Chondrocyte (in vitro differentiated cells): ENCODE results near the gene ENTR1. TPM values are rescaled to one million over a fixed set of nuclear protein-coding genes. Genes with fewer than 3 reads are reported as not detected.
A peak's percentile ranks its signal among the peaks of the same experiment; 100 is the strongest.

Experiments used
- DNase-seq: peaks from one replicate; pipeline ENCODE4 v3.0.0; 2021; ENCODE audit warnings: mixed read lengths, low spot score
- H3K27ac Mint-ChIP-seq: one replicate; pipeline ENCODE4 v1.8.0; 2021; ENCODE audit warnings: mild to moderate bottlenecking, moderate library complexity, mixed read lengths; ENCODE audit not compliant: unreplicated experiment
- H3K27me3 Mint-ChIP-seq: 2 replicates; pipeline ENCODE4 v1.8.0; 2021; ENCODE audit warnings: low read depth, mixed read lengths
- H3K36me3 Mint-ChIP-seq: 2 replicates; pipeline ENCODE4 v1.8.0; 2021; ENCODE audit warnings: low read depth, mixed read lengths
- H3K4me1 Mint-ChIP-seq: 2 replicates; pipeline ENCODE4 v1.8.0; 2021; ENCODE audit warnings: low read depth, mild to moderate bottlenecking, mixed read lengths
- H3K4me3 Mint-ChIP-seq: one replicate; pipeline ENCODE4 v1.8.0; 2021; ENCODE audit warnings: mild to moderate bottlenecking, moderate library complexity, mixed read lengths; ENCODE audit not compliant: unreplicated experiment
- H3K9me3 Mint-ChIP-seq: 2 replicates; pipeline ENCODE4 v1.8.0; 2021; ENCODE audit warnings: low read depth, mixed read lengths
- long read RNA-seq: library from polyadenylated mRNA; stranded (forward); transcript quantifications from one replicate; pipeline ENCODE4 v2.0.0, GENCODE V29; 2021
- total RNA-seq: library from RNA; stranded (reverse); gene quantifications from 3 replicates; pipeline ENCODE4 v1.2.1, GENCODE V29; 2021
- TF ChIP-seq, protein P1 (sequence below): fragments of 200-600 bp; sonication (generic); IDR thresholded peaks from 2 replicates; pipeline ENCODE4 v1.5.0; 2021; ENCODE audit warnings: antibody characterized with exemption, mild to moderate bottlenecking, moderate library complexity

ENTR1 gene, protein sequence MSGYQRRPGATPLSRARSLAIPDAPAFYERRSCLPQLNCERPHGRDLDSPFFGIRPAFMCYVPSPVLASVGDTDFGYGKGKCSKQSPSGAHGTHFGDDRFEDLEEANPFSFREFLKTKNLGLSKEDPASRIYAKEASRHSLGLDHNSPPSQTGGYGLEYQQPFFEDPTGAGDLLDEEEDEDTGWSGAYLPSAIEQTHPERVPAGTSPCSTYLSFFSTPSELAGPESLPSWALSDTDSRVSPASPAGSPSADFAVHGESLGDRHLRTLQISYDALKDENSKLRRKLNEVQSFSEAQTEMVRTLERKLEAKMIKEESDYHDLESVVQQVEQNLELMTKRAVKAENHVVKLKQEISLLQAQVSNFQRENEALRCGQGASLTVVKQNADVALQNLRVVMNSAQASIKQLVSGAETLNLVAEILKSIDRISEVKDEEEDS
- total RNA-seq = 49.6 to 52.9 TPM (median 52.5 TPM) in 3 replicates
- long read RNA-seq, transcript ENTR1-201 (9 exons, 2,314 nt) = minor isoform, 6 of 62 reads
- long read RNA-seq, transcript ENTR1-204 (8 exons, 2,129 nt) = major isoform, 29 of 62 reads
- long read RNA-seq, partial matches to known transcripts = 7 of 62 reads
- long read RNA-seq, other reads (novel, unspliced or antisense) = 16 of 62 reads

DNA sequence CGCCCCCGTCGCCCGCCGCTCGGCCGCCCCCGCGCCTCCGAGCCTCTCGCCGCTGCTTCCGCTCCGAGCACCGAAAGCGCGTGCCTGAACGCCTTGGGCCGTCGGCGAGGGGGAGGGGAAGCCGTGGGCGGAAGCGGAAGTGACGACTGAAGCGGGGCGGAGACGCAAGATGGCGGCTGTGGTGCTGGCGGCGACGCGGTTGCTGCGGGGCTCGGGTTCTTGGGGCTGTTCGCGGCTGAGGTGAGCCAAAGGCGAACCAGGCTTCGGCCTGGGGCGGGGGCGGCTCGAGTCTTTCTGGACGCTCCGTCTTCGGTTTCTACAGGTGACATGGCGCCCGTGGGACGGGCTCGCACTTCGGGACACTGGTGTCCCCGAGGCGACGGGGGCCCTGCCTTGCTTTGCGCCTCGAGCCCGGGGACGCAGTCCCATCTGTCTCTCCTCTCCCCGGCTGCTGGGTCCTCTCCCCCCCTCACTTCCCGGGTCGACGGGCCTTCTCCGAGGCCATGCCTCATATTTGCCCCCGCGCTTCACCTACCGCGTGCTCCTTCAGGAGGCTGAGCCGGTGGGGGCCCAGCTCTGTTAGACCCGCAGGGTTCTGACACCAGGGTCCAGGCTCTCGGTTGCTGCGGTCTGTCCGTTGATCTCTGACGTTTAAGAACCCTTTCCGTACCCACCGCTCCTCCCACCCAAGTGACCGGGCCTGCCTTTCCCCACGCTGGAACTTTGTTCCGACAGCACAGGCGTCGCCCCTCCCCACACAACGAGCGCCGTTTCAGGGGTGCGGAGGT lies at the start of gene ENTR1, which contains the start of gene PMPCA:
ENTR1 (minus strand) TSS at position 115 of the 788 bp plus-strand sequence. CDS start 217 bp downstream, outside the sequence.
PMPCA (plus strand) TSS at position 159 of the 788 bp plus-strand sequence; CDS start at position 170, 11 bp downstream.
- no peaks in the 10 kb centered on the region for H3K9me3 Mint-ChIP-seq
- H3K36me3 Mint-ChIP-seq = peaks cover 24% of the 10 kb centered on the region
- H3K27me3 Mint-ChIP-seq = no peaks in the 10 kb centered on the region
- peak; percentile 95 for DNase-seq
- H3K4me3 Mint-ChIP-seq = peak within 1 kb of the TSS; percentile 89
- H3K27ac Mint-ChIP-seq = peak within 1 kb of the TSS; percentile 88
- peaks cover 33% of the 10 kb centered on the region for H3K4me1 Mint-ChIP-seq
- TF ChIP-seq, protein P1, sequence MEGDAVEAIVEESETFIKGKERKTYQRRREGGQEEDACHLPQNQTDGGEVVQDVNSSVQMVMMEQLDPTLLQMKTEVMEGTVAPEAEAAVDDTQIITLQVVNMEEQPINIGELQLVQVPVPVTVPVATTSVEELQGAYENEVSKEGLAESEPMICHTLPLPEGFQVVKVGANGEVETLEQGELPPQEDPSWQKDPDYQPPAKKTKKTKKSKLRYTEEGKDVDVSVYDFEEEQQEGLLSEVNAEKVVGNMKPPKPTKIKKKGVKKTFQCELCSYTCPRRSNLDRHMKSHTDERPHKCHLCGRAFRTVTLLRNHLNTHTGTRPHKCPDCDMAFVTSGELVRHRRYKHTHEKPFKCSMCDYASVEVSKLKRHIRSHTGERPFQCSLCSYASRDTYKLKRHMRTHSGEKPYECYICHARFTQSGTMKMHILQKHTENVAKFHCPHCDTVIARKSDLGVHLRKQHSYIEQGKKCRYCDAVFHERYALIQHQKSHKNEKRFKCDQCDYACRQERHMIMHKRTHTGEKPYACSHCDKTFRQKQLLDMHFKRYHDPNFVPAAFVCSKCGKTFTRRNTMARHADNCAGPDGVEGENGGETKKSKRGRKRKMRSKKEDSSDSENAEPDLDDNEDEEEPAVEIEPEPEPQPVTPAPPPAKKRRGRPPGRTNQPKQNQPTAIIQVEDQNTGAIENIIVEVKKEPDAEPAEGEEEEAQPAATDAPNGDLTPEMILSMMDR = no peak

DNA sequence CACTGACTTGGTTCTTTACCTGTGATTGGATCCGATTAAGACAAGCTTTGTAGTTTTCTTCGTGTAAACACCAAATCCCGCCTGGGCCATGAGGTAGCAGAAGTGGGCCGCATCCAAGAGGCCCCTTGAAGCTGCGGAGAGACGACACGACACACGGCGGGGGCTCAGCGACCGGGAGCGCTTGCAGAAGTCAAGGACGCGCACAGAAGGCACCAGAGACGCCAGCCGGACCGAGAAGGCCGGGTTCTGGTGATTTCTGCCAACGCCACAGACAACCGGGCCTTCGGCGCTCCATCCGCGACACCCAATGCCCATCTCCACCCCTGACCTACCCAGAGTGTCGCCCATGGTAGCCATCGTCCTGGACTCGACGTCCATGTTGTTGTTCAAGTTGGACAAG lies 49.0 kb upstream of the ENTR1 start:
- no peak overlapping the region for H3K4me3 Mint-ChIP-seq
- no peaks in the 10 kb centered on the region for H3K9me3 Mint-ChIP-seq
- TF ChIP-seq, protein P1 = no peak
- H3K27me3 Mint-ChIP-seq = no peaks in the 10 kb centered on the region
- H3K27ac Mint-ChIP-seq = no peak overlapping the region
- H3K36me3 Mint-ChIP-seq = peaks cover 43% of the 10 kb centered on the region
- no peak for DNase-seq
- no peaks in the 10 kb centered on the region for H3K4me1 Mint-ChIP-seq

DNA sequence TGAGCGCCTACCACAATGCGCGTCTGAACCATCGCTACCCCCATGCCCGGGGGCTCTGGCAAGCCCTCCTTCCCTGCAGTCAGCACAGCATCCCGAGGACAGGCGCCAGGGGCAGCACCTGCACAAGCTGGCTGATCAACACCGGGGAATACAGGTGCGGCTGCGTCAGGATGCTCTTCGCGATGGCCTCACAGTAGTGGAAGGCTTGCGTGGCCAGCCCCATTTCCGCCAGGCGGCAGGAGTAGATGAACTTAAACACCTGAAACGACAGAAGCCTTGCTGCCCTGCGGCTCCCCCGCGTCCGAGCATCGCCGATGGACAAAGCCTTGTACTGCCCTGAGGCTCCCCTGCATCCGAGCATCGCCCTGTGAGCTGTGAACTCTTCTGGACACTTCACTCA lies 46.9 kb upstream of the ENTR1 start:
- TF ChIP-seq, protein P1 = no peak
- Mint-ChIP-seq H3K4me1 (no peaks in the 10 kb centered on the region), H3K27me3 (no peaks in the 10 kb centered on the region), H3K27ac (no peak overlapping the region), H3K4me3 (no peak overlapping the region), H3K36me3 (peaks cover 45% of the 10 kb centered on the region), H3K9me3 (no peaks in the 10 kb centered on the region)
- no peak for DNase-seq

DNA sequence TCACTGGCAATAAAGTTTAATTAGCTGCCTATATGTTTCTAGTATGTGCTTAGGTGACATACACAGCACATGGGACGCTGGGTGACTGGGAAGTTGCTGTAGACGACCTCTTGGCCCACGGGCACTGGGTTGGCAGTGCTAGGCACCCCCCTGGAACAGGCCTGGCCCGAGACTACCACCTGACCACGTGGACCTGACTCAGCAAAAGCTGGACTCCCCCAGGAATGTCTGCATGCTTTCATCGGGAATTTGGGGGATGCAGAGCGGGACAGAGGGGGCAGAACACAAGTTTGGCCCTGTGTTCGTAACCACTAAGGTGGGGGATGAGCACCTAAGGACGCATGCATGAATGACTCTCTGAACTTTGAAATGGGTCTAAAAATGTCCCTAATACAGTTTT lies 45.8 kb upstream of the ENTR1 start:
- no peaks in the 10 kb centered on the region for H3K4me1 Mint-ChIP-seq
- no peak for DNase-seq
- H3K27me3 Mint-ChIP-seq = no peaks in the 10 kb centered on the region
- H3K36me3 Mint-ChIP-seq = peaks cover 39% of the 10 kb centered on the region
- TF ChIP-seq, protein P1 = no peak
- no peaks in the 10 kb centered on the region for H3K9me3 Mint-ChIP-seq
- H3K27ac Mint-ChIP-seq = peak overlapping the region; percentile 51
- no peak overlapping the region for H3K4me3 Mint-ChIP-seq
